HG03342 (cell line): Measurements from ENCODE around the gene TRPM3.
"Not testable (repeated sequence)": the region's sequence is repeated elsewhere in the genome, so short reads cannot be mapped to it uniquely, and the experiment has no call there.

ENCODE experiments used
- ATAC-seq: cut with Tn5 transposase; IDR thresholded peaks from one replicate; pipeline ENCODE4 v1.9.1; 2021; ENCODE audit warnings: mild to moderate bottlenecking, moderate library complexity; ENCODE audit not compliant: unreplicated experiment

TRPM3 gene

DNA sequence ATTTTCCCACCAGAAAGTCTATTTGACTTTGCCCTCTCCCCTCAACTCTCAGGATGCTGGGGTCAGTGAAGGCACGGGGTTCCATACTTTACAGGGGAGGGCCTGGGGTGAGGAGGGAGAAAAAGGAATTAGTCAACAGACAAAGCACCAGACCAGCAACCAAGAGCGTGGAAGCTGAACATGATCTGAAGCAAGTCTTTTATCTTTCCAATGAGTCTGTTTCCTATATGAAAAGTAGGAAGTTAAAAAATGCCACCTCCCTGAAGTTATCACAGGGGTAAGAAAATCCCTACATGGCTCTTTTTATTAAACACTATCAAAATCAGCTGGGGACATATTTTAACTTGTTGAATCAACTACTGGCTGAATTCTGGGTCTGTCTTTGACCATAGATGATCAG, 337.0 kb downstream of the TRPM3 start:
- ATAC-seq: no peak

GRCh38 chr9:70778568-70778967, 342.9 kb downstream of the TRPM3 start:
- ATAC-seq: no peak

DNA sequence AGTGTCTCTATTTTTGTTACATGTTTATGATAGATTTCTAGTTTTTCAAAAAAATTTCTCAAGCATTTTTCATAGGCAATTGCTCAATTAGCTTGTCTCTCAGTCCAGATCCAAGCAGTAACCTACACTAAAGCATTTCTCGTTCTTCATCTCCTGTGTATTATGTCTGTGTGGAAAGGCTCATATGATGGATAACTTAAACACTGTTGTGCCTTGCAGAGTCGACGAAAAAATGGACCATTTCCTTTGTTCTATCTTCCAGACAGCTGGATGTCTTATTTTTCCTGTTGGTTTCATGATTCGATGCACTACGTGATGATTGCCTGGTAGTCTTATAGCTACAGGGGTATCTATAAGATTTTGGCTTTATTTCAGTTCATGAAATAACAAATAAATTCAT, 347.8 kb downstream of the TRPM3 start:
- ATAC-seq: no peak

DNA sequence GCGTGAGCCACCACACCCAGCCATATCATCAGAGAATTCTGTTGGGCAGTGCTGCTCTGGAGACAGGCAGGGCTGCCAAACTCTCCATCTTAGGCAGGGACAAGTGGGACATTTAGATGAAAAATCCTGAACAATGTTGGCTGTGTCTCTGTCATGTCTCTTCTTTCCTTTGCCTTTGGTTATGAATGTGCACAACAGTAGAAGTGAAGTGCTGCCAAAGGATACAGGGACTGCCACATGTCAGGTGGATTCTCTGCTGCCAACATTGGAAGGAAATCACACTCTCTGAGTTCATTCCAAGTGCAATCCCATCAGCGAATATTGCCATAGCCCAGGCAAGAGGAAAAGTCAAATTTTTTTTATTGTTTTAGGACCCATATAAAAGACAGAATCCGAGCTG, 348.8 kb downstream of the TRPM3 start:
- ATAC-seq: no peak

- no peak for ATAC-seq
These were observed 355.5 kb downstream of the TRPM3 start for GRCh38 chr9:70765946-70766345.

DNA sequence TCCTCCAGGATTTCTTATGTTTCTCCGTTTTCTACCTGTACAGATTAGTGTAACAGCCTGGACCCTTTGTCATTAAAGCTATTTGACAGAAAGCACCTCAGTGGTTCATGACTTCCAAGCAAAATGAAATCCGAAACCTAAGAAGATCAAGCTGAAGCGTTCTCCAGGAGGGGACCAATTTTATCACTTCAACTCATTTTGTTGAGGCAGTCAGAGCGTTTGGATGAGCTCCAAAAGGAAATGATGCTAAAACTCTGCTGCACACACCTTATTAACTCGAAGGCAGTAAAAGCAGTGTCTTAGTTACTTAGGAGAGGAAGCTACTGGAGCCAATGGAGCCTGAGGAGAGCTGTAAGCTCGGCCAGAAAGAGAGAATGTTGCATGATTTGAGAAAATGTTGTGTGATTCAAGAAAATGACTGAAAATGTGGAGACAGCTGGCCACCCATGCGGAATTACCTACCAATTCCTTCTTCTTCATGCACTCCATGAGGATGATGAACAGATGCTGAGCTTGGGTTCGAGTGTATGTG, 360.2 kb downstream of the TRPM3 start:
- ATAC-seq: no peak

DNA sequence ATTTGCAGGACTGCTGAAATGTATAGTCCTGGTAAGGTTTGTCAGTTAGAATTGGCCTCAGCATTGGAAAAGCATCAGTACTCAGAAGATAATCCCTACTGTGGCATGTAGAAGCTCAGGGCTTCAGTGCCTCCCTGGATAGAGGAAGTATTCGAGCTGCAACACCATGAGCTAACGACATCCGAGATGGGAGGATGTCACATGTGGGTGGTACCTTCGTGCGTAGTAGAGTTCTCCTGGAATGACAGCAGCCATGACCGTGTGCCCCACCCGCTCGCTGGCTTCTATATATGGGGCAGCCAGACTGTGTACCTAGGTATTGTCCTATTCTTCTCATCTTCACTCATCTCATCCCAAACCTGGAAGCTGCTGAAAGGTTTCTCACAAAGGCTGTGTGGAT, 361.2 kb downstream of the TRPM3 start:
- no peak for ATAC-seq

DNA sequence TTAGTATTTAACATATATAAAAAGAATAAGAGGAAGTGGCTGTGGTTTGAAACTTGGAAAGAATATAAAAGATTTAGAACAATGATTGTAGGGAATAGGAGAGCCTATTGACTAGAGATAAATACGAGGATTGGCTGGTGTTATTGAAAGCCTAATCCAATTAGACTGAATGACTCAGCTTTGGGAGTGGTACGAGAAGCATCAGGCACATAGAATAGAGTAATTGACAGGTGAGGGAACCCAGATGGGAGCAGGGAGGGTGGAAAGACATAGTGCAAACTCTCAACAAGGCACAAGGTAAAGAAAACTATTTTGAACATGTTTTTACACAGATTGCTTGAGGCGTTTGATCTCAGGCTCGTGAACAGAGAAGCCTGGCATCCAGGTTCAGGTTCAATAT, 368.1 kb downstream of the TRPM3 start:
- no peak for ATAC-seq

DNA sequence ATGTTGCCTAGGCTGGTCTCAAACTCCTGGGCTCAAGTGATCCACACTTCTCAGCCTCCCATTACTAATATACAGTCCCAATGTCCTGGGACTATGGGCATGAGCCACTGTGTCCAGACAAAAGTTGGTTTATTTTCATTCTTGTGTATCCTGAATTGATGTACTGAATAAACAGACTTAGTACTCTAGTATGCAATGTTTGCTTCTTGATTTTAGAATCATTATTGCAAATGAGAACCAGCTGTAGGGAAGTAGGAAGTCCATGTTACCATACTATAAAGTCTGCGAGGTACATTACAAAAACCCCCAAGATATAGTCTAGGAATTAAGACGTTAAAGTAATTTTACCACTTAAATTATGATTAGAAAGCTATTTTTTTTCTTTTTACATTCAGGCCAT, 372.4 kb downstream of the TRPM3 start:
- no peak for ATAC-seq

- ATAC-seq: no peak
These were observed 374.1 kb downstream of the TRPM3 start for GRCh38 chr9:70747261-70747718.

DNA sequence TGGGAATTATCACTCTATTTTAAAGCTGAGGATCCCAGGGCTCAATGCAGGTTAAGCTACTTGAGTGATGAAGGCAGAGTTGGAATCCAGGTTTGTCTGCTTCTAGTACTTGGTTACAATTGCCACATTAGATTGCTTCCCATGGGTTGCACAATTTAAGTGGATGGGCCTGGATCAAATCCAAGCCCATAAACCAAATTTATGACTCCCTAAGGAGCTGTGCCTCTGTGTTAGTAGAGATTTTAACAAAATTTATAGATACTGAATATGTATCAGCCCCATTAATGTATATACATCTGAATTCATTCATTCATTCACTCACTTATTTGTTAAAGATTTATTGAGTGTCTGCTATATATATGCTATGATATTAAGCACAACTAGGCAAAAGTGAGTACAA, 374.7 kb downstream of the TRPM3 start:
- ATAC-seq: no peak

GRCh38 chr9:70746316-70746715, 375.1 kb downstream of the TRPM3 start:
- no peak for ATAC-seq

DNA sequence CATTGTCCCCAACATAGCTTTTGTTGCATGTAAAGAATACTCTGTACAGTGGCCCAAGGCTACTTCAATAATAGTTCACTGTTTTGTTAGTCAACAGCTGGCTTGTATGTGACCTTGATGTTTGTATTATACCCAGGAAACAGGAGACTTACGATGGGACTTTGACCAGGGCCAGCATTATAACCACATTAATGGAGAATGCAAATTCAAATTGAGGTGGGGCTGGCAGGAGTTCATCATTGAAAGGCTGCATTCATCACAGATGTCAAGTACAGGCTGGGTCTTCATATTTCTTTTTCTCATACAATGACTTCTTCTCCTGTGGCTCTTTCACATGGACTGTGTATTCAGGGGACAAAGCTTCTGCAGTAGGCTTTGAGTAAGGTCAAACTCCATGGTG, 396.6 kb downstream of the TRPM3 start:
- not testable (repeated sequence) for ATAC-seq

GRCh38 chr9:70724025-70724424, 397.4 kb downstream of the TRPM3 start:
- not testable (repeated sequence) for ATAC-seq

GRCh38 chr9:70706797-70707196, 414.6 kb downstream of the TRPM3 start:
- ATAC-seq: not testable (repeated sequence)

DNA sequence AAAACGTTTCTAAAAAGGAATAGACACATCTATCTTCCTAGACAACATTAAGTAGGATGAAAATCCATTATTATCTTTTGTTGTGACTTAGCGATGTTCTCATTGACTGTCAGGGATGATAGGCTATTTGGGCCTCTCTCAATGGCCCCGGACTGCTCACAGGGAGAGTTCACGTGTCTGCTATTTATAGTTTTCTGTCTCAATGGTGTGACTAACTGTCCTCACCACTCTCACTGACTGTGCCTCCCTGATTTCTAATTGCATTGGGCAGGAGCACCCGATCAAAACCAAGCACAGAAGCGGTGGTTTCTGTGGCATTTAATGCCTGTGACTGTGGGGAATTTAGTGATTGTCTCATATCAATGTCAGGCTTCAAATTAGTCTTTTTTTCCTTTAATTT, 420.3 kb downstream of the TRPM3 start:
- ATAC-seq: no peak

GRCh38 chr9:70696694-70697335, 424.6 kb downstream of the TRPM3 start:
- ATAC-seq: no peak

GRCh38 chr9:70694758-70695157, 426.7 kb downstream of the TRPM3 start:
- ATAC-seq: no peak

DNA sequence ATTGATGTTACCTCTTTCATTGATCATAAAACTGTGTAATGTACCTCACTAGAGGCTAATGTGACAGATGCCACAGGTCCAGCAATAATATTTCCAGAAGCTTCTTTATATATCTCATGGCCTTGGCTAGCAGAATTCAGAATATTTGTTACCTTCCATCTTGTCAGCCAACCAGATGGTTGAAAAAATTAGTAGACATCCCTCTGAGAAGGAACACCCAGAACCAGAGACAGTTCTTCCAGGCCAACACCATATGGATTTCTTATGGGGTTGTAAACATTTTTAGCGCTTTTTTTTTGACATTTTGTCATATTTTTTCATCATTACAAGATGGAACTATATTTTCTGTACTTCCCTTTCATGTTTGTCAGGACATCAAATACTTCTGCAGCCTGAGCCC, 428.2 kb downstream of the TRPM3 start:
- ATAC-seq: no peak

GRCh38 chr9:70692431-70692830, 429.0 kb downstream of the TRPM3 start:
- no peak for ATAC-seq

GRCh38 chr9:70688704-70689103, 432.7 kb downstream of the TRPM3 start:
- ATAC-seq: no peak

GRCh38 chr9:70683841-70684240, 437.6 kb downstream of the TRPM3 start:
- ATAC-seq: no peak

GRCh38 chr9:70682298-70682697, 439.1 kb downstream of the TRPM3 start:
- no peak for ATAC-seq
